ENCODE measurements around the gene TTC24. TPM values are rescaled to one million over a fixed set of nuclear protein-coding genes. Genes with fewer than 3 reads are reported as not detected.

The TTC24 gene
- total RNA-seq, 1 donor = not detected

- H2AFZ ChIP-seq (ENCODE audit: low read length) = no peak overlapping the region
- no peak for DNase-seq (ENCODE audit: insufficient read length, low spot score, missing footprints)
- H3K27me3 ChIP-seq (ENCODE audit: insufficient read depth, low read length) = no peaks in the 10 kb centered on the region
- H3K27ac ChIP-seq (ENCODE audit: low read depth, low read length) = no peak overlapping the region
- H3K4me1 ChIP-seq (ENCODE audit: insufficient read depth, low read length) = peaks cover 15% of the 10 kb centered on the region
- H4K20me1 ChIP-seq (ENCODE audit: insufficient read depth, low read length) = peaks cover 5% of the 10 kb centered on the region
- H3K4me3 ChIP-seq (ENCODE audit: insufficient read depth, low read length) = no peak overlapping the region
- no peak overlapping the region for H3K4me2 ChIP-seq (ENCODE audit: insufficient read depth, low read length)
- H3K36me3 ChIP-seq (ENCODE audit: insufficient read depth, low read length) = peaks cover 53% of the 10 kb centered on the region
- TF ChIP-seq CTCF (IDR thresholded peaks at IDR 0.05; ENCODE audit: extremely low read depth, low read depth, low read length) = no peak
- H3K9me3 ChIP-seq (ENCODE audit: low read depth, low read length) = no peaks in the 10 kb centered on the region
- peaks cover 34% of the 10 kb centered on the region for H3K79me2 ChIP-seq (ENCODE audit: insufficient read depth, low read length)
Observed at GRCh38 chr1:156596426-156596825, 16.9 kb downstream of the TTC24 start.

- Histone ChIP-seq H3K4me2 (ENCODE audit: insufficient read depth, low read length) (no peak overlapping the region), H2AFZ (ENCODE audit: low read length) (no peak overlapping the region), H4K20me1 (ENCODE audit: insufficient read depth, low read length) (peaks cover 3% of the 10 kb centered on the region), H3K4me1 (ENCODE audit: insufficient read depth, low read length) (peaks cover 14% of the 10 kb centered on the region), H3K36me3 (ENCODE audit: insufficient read depth, low read length) (peaks cover 52% of the 10 kb centered on the region), H3K4me3 (ENCODE audit: insufficient read depth, low read length) (no peak overlapping the region), H3K27ac (ENCODE audit: low read depth, low read length) (no peak overlapping the region), H3K27me3 (ENCODE audit: insufficient read depth, low read length) (no peaks in the 10 kb centered on the region), H3K9me3 (ENCODE audit: low read depth, low read length) (no peaks in the 10 kb centered on the region), H3K79me2 (ENCODE audit: insufficient read depth, low read length) (peaks cover 27% of the 10 kb centered on the region)
- no peak for TF ChIP-seq CTCF (IDR thresholded peaks at IDR 0.05; ENCODE audit: extremely low read depth, low read depth, low read length)
- DNase-seq (ENCODE audit: insufficient read length, low spot score, missing footprints) = no peak
Observed at GRCh38 chr1:156598125-156598524, 18.6 kb downstream of the TTC24 start.

GRCh38 chr1:156598731-156599432 is 19.4 kb downstream of the TTC24 start:
- TF ChIP-seq CTCF (IDR thresholded peaks at IDR 0.05; ENCODE audit: extremely low read depth, low read depth, low read length) = no peak
- Histone ChIP-seq H3K9me3 (ENCODE audit: low read depth, low read length) (no peaks in the 10 kb centered on the region), H3K36me3 (ENCODE audit: insufficient read depth, low read length) (peaks cover 46% of the 10 kb centered on the region), H2AFZ (ENCODE audit: low read length) (no peak overlapping the region), H3K4me2 (ENCODE audit: insufficient read depth, low read length) (no peak overlapping the region), H3K4me3 (ENCODE audit: insufficient read depth, low read length) (no peak overlapping the region), H4K20me1 (ENCODE audit: insufficient read depth, low read length) (peaks cover 3% of the 10 kb centered on the region), H3K27ac (ENCODE audit: low read depth, low read length) (no peak overlapping the region), H3K4me1 (ENCODE audit: insufficient read depth, low read length) (peaks cover 14% of the 10 kb centered on the region), H3K79me2 (ENCODE audit: insufficient read depth, low read length) (peaks cover 27% of the 10 kb centered on the region), H3K27me3 (ENCODE audit: insufficient read depth, low read length) (no peaks in the 10 kb centered on the region)
- DNase-seq (ENCODE audit: insufficient read length, low spot score, missing footprints) = no peak

GRCh38 chr1:156599811-156600210 is 20.3 kb downstream of the TTC24 start:
- H3K4me3 ChIP-seq (ENCODE audit: insufficient read depth, low read length) = no peak overlapping the region
- H3K4me1 ChIP-seq (ENCODE audit: insufficient read depth, low read length) = peaks cover 14% of the 10 kb centered on the region
- H3K36me3 ChIP-seq (ENCODE audit: insufficient read depth, low read length) = peaks cover 42% of the 10 kb centered on the region
- H3K27ac ChIP-seq (ENCODE audit: low read depth, low read length) = no peak overlapping the region
- TF ChIP-seq CTCF (IDR thresholded peaks at IDR 0.05; ENCODE audit: extremely low read depth, low read depth, low read length) = no peak
- peak overlapping the region; percentile 98 for H3K4me2 ChIP-seq (ENCODE audit: insufficient read depth, low read length)
- no peak overlapping the region for H2AFZ ChIP-seq (ENCODE audit: low read length)
- H3K27me3 ChIP-seq (ENCODE audit: insufficient read depth, low read length) = no peaks in the 10 kb centered on the region
- DNase-seq (ENCODE audit: insufficient read length, low spot score, missing footprints) = no peak
- peaks cover 27% of the 10 kb centered on the region for H3K79me2 ChIP-seq (ENCODE audit: insufficient read depth, low read length)
- no peaks in the 10 kb centered on the region for H3K9me3 ChIP-seq (ENCODE audit: low read depth, low read length)
- H4K20me1 ChIP-seq (ENCODE audit: insufficient read depth, low read length) = peaks cover 3% of the 10 kb centered on the region

Data from osteoblast (primary cell).